Neuronal stem cell (in vitro differentiated cells): ENCODE results near the gene B4GALT5.

Experiments used
- DNase-seq: peaks from one replicate; pipeline ENCODE4 v3.0.0-alpha.2; 2013; ENCODE audit warnings: low spot score
- H2AFZ ChIP-seq: one replicate; pipeline ENCODE4 v1.6.1; 2013; ENCODE audit warnings: mild to moderate bottlenecking, low read length, inconsistent platforms
- H2AK5ac ChIP-seq: 2 replicates; pipeline ENCODE4 v1.6.1; 2013; ENCODE audit warnings: low read depth, mild to moderate bottlenecking, inconsistent platforms, low read length, moderate library complexity, mixed read lengths
- H2BK120ac ChIP-seq: 2 replicates; pipeline ENCODE4 v1.6.1; 2013; ENCODE audit warnings: low read depth, mild to moderate bottlenecking, inconsistent platforms, low read length, moderate library complexity, mixed read lengths
- H2BK12ac ChIP-seq: one replicate; pipeline ENCODE4 v1.6.1; 2013; ENCODE audit warnings: low read length, inconsistent platforms
- H2BK15ac ChIP-seq: 2 replicates; pipeline ENCODE4 v1.6.1; 2013; ENCODE audit warnings: mild to moderate bottlenecking, low read length, inconsistent platforms, mixed read lengths
- H2BK5ac ChIP-seq: one replicate; pipeline ENCODE4 v1.6.1; 2013; ENCODE audit warnings: inconsistent platforms, mild to moderate bottlenecking, low read length, moderate library complexity
- H3K14ac ChIP-seq: one replicate; pipeline ENCODE4 v1.6.1; 2013; ENCODE audit warnings: low read length, inconsistent platforms
- H3K18ac ChIP-seq: 2 replicates; pipeline ENCODE4 v1.6.1; 2013; ENCODE audit warnings: low read length, inconsistent platforms
- H3K23ac ChIP-seq: 2 replicates; pipeline ENCODE4 v1.6.1; 2013; ENCODE audit warnings: low read depth, mild to moderate bottlenecking, mixed read lengths, low read length, inconsistent platforms; ENCODE audit not compliant: poor library complexity
- H3K27ac ChIP-seq: replicated peaks from 3 replicates; pipeline ENCODE4 v1.5.1; 2013; ENCODE audit warnings: low read length, inconsistent platforms
- H3K27me3 ChIP-seq, 3 experiments: 2 replicates each; pipeline ENCODE4 v1.6.1; 2013; ENCODE audit warnings: low read length in 3 of 3, mild to moderate bottlenecking in 2 of 3, inconsistent platforms in 1 of 3, low read depth in 1 of 3, mixed read lengths in 1 of 3, moderate library complexity in 1 of 3; ENCODE audit not compliant: control insufficient read depth in 3 of 3, insufficient read depth in 3 of 3
- H3K36me3 ChIP-seq, 2 donors: replicated peaks in 1 of 2; 2 replicates each; pipeline ENCODE4 v1.6.1; 2013; ENCODE audit warnings: low read length in 2 of 2; ENCODE audit not compliant: control insufficient read depth in 2 of 2, insufficient read depth in 2 of 2
- H3K4ac ChIP-seq: 2 replicates; pipeline ENCODE4 v1.6.1; 2013; ENCODE audit warnings: inconsistent platforms, mild to moderate bottlenecking, low read length, moderate library complexity
- H3K4me1 ChIP-seq, 2 donors: 1 replicate in 1 of 2; 2 replicates in 1 of 2; pipeline ENCODE4 v1.6.1; 2013; ENCODE audit warnings: low read length in 2 of 2, low read depth in 1 of 2; ENCODE audit not compliant: control insufficient read depth in 2 of 2, insufficient read depth in 1 of 2
- H3K4me2 ChIP-seq: one replicate; pipeline ENCODE4 v1.6.1; 2013; ENCODE audit warnings: mild to moderate bottlenecking, low read length, inconsistent platforms; ENCODE audit not compliant: insufficient read depth, poor library complexity, severe bottlenecking
- H3K4me3 ChIP-seq, 2 donors: 2 replicates each; pipeline ENCODE4 v1.5.1; 2013; ENCODE audit warnings: low read length in 2 of 2, mild to moderate bottlenecking in 2 of 2, inconsistent platforms in 1 of 2, moderate library complexity in 1 of 2
- H3K79me1 ChIP-seq: one replicate; pipeline ENCODE4 v1.6.1; 2013; ENCODE audit warnings: low read depth, mild to moderate bottlenecking, inconsistent platforms, low read length, moderate library complexity
- H3K9ac ChIP-seq: one replicate; pipeline ENCODE4 v1.6.1; 2013; ENCODE audit warnings: mild to moderate bottlenecking, low read depth, low read length, inconsistent platforms; ENCODE audit not compliant: poor library complexity
- H3K9me3 ChIP-seq, 2 donors: replicated peaks in 1 of 2; 2 replicates each; pipeline versions ENCODE3 to v1.6.1; 2013; ENCODE audit warnings: low read length in 2 of 2, mild to moderate bottlenecking in 2 of 2, inconsistent platforms in 1 of 2, low read depth in 1 of 2, mixed read lengths in 1 of 2, moderate library complexity in 1 of 2; ENCODE audit not compliant: control insufficient read depth in 2 of 2, insufficient read depth in 1 of 2
- H4K8ac ChIP-seq: one replicate; pipeline ENCODE4 v1.6.1; 2013; ENCODE audit warnings: low read depth, mild to moderate bottlenecking, inconsistent platforms, low read length, moderate library complexity
- H4K91ac ChIP-seq: one replicate; pipeline ENCODE4 v1.6.1; 2013; ENCODE audit warnings: low read length, low read depth, mild to moderate bottlenecking, inconsistent platforms; ENCODE audit not compliant: poor library complexity
- WGBS, 2 donors: extraction: QIAGEN DNeasy Blood & Tissue Kit; methylation state at CpG; one replicate each; pipeline ENCODE4 v1.1.7; 2013; ENCODE audit warnings: missing lambda C conversion rate in 2 of 2, mixed read lengths in 1 of 2; ENCODE audit not compliant: insufficient read length in 2 of 2, insufficient replicate concordance in 1 of 2; ENCODE audit errors: extremely low coverage in 2 of 2; 5-methylcytosine and 5-hydroxymethylcytosine counted together

The B4GALT5 gene

GRCh38 chr20:49594931-49595315, 118.8 kb downstream of the B4GALT5 start:
- Histone ChIP-seq H3K4ac (no peak overlapping the region), H3K4me3 (no peak overlapping the region), H2BK12ac (no peak overlapping the region), H3K4me1 (peaks cover 0 to 4% of the 10 kb centered on the region in 2 donors), H4K8ac (no peak overlapping the region), H3K23ac (no peak overlapping the region), H3K27me3 (peaks cover 0 to 17% (median 2%) of the 10 kb centered on the region in 3 experiments), H3K14ac (peak overlapping the region; percentile 72), H3K9me3 (no peaks in the 10 kb centered on the region), H3K9ac (no peak overlapping the region), H2BK15ac (no peak overlapping the region), H2AFZ (no peak overlapping the region), H4K91ac (no peak overlapping the region), H3K27ac (no peak overlapping the region), H3K4me2 (no peak overlapping the region), H3K18ac (no peak overlapping the region), H2BK5ac (no peak overlapping the region), H2BK120ac (no peak overlapping the region), H2AK5ac (no peak overlapping the region), H3K79me1 (no peaks in the 10 kb centered on the region), H3K36me3 (no peaks in the 10 kb centered on the region)
- no peak for DNase-seq
- WGBS, 2 donors, result no CpG with 5 or more reads among the region's 6 CpGs

GRCh38 chr20:49594143-49594930, 119.3 kb downstream of the B4GALT5 start:
- Histone ChIP-seq H3K79me1 (no peaks in the 10 kb centered on the region), H3K4ac (no peak overlapping the region), H3K23ac (no peak overlapping the region), H3K9ac (no peak overlapping the region), H3K14ac (no peak overlapping the region), H2AK5ac (no peak overlapping the region), H3K27ac (peak overlapping the region; percentile 4), H4K91ac (no peak overlapping the region), H3K36me3 (no peaks in the 10 kb centered on the region), H3K4me3 (no peak overlapping the region), H2BK12ac (no peak overlapping the region), H2BK15ac (no peak overlapping the region), H3K9me3 (no peaks in the 10 kb centered on the region), H3K4me2 (no peak overlapping the region), H3K18ac (peak overlapping the region; percentile 1), H3K4me1 (peaks cover 0 to 4% of the 10 kb centered on the region in 2 donors), H2BK120ac (no peak overlapping the region), H2AFZ (no peak overlapping the region), H4K8ac (no peak overlapping the region), H3K27me3 (peaks cover 0 to 19% (median 2%) of the 10 kb centered on the region in 3 experiments), H2BK5ac (no peak overlapping the region)
- WGBS, 2 donors, result no CpG with 5 or more reads among the region's 12 CpGs
- DNase-seq, result no peak

- Histone ChIP-seq H3K4me3 (no peak overlapping the region), H3K4me1 (peaks cover 0 to 4% of the 10 kb centered on the region in 2 donors), H3K27ac (peak overlapping the region; percentile 4), H4K8ac (no peak overlapping the region), H3K4ac (no peak overlapping the region), H3K14ac (no peak overlapping the region), H3K27me3 (peaks cover 0 to 19% (median 2%) of the 10 kb centered on the region in 3 experiments), H3K36me3 (no peaks in the 10 kb centered on the region), H2BK120ac (no peak overlapping the region), H3K9ac (no peak overlapping the region), H3K18ac (no peak overlapping the region), H2AK5ac (peak overlapping the region; percentile 56), H3K79me1 (no peaks in the 10 kb centered on the region), H3K23ac (no peak overlapping the region), H3K9me3 (no peaks in the 10 kb centered on the region), H2BK15ac (no peak overlapping the region), H4K91ac (no peak overlapping the region), H2AFZ (no peak overlapping the region), H2BK5ac (no peak overlapping the region), H2BK12ac (no peak overlapping the region), H3K4me2 (no peak overlapping the region)
- WGBS, 2 donors, result no CpG with 5 or more reads among the region's 15 CpGs
- no peak for DNase-seq
Observed at GRCh38 chr20:49593466-49594142, 120.1 kb downstream of the B4GALT5 start.

GRCh38 chr20:49592120-49592519, 121.6 kb downstream of the B4GALT5 start:
- no peak overlapping the region for H2AFZ ChIP-seq
- H2BK15ac ChIP-seq, result no peak overlapping the region
- no peaks in the 10 kb centered on the region for H3K79me1 ChIP-seq
- H3K27me3 ChIP-seq, result peaks cover 0 to 19% (median 2%) of the 10 kb centered on the region in 3 experiments
- H3K4ac ChIP-seq, result no peak overlapping the region
- no peak overlapping the region for H4K8ac ChIP-seq
- no peak for DNase-seq
- H2BK5ac ChIP-seq, result no peak overlapping the region
- no peak overlapping the region for H3K9ac ChIP-seq
- H3K18ac ChIP-seq, result no peak overlapping the region
- H3K36me3 ChIP-seq, result no peaks in the 10 kb centered on the region
- H3K4me3 ChIP-seq, result no peak overlapping the region
- H3K4me2 ChIP-seq, result no peak overlapping the region
- H3K14ac ChIP-seq, result no peak overlapping the region
- no peak overlapping the region for H2BK12ac ChIP-seq
- no peak overlapping the region for H3K27ac ChIP-seq
- H3K9me3 ChIP-seq, result no peaks in the 10 kb centered on the region
- H2AK5ac ChIP-seq, result no peak overlapping the region
- no peak overlapping the region for H2BK120ac ChIP-seq
- H4K91ac ChIP-seq, result no peak overlapping the region
- no peak overlapping the region for H3K23ac ChIP-seq
- peaks cover 0 to 5% of the 10 kb centered on the region in 2 donors for H3K4me1 ChIP-seq
